Right forelimb (tissue), 1 donor: ENCODE data around the gene CKM.
"Not testable (repeated sequence)": the region's sequence is repeated elsewhere in the genome, so short reads cannot be mapped to it uniquely, and the experiment has no call there.

ENCODE experiments used
- DNase-seq: peaks from one replicate; pipeline ENCODE4 v3.0.0-alpha.2; 2018

Gene CKM

DNA sequence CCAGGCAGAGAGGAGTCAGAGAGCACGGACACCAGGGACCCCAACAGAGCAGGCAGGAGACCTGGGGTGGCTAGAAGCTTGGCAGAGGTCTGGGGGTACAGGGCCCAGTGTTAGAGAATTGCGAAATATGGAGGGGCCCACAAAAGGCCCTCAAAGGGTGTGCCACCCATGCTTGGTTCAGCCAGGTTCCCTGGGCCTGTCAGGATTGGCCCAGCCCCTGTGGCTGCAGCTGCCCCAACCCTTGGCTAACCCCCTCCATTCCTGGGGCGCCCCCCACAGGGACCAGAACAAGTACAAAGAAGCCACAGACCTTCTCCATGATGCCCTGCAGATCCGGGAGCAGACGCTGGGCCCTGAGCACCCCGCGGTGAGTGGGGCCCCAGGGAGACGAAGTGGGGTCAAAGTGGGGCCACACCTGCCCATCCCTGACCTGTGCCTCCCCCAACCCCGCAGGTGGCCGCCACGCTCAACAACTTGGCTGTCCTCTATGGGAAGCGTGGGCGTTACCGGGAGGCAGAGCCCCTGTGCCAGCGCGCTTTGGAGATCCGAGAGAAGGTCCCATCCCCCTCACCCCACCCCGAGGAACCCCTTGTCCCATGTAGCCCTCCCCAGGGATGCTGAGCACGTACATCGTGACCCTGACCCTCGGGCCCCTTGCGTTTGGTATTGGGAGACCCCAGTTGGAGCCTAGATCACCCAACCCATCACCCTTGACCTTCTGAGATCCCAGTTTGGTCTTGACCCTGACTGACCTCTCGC, 25.9 kb upstream of the CKM start:
- DNase-seq = no peak

DNA sequence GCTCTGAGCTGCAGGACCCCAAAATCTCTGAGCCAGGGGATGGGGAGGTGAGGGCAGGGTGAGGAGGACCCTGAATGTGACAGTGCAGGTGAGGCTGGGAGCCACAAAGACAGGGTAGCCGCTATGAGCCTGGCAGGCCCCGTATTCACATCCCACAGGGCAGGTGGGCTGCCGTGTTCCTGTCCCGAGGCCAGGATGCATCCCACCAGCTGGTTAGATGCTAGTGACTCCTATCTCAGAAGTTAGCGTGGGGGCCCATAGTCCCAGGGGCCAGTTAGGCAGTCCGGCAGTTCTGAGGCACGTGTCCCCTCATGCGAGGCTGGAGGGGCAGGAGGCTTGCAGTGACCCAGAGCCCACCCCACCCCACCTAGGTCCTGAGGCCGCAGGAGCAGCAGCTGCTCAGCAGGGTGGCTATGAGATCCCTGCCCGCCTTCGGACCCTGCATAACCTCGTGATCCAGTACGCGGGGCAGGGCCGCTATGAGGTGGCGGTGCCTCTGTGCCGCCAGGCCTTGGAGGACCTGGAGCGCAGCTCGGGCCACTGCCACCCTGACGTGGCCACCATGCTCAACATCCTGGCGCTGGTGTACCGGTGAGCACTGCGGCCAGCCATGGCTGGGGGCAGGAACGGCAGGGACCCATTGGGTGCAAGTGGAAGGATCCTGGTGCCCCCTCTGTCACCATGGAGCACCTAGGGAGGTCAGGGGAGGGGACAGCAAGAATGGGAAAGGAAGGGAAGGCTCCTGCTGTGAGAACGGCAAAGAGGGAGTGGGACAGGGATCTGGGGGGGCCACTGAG, 25.1 kb upstream of the CKM start:
- DNase-seq = no peak

DNA sequence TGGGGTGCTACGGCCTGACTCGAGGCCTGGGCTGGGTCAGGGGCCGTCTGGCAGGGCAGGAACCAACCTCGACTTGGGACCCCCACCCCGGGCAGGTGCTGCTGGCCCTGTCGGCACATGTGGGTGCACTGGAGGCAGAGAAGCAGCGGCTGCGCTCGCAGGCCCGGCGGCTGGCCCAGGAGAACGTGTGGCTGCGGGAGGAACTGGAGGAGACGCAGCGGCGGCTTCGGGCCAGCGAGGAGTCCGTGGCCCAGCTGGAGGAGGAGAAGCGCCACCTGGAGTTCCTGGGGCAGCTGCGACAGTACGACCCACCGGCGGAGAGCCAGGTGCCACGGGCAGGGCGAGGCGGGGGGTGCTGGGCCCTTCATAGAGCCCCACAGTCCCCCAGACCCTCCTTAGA, 23.8 kb upstream of the CKM start:
- DNase-seq = no peak

DNA sequence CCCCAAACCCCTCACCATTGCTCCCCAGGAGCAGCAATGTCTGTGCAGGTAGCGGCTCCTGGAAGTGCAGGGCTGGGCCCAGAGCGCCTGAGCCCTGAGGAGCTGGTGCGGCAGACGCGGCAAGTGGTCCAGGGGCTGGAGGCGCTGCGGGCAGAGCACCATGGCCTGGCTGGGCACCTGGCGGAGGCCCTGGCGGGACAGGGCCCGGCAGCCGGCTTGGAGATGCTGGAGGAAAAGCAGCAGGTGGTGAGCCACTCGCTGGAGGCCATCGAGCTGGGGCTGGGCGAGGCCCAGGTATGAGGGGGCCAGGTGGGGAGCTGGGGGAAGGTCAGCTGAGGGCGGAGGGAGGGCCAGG, 22.8 kb upstream of the CKM start:
- DNase-seq = no peak

DNA sequence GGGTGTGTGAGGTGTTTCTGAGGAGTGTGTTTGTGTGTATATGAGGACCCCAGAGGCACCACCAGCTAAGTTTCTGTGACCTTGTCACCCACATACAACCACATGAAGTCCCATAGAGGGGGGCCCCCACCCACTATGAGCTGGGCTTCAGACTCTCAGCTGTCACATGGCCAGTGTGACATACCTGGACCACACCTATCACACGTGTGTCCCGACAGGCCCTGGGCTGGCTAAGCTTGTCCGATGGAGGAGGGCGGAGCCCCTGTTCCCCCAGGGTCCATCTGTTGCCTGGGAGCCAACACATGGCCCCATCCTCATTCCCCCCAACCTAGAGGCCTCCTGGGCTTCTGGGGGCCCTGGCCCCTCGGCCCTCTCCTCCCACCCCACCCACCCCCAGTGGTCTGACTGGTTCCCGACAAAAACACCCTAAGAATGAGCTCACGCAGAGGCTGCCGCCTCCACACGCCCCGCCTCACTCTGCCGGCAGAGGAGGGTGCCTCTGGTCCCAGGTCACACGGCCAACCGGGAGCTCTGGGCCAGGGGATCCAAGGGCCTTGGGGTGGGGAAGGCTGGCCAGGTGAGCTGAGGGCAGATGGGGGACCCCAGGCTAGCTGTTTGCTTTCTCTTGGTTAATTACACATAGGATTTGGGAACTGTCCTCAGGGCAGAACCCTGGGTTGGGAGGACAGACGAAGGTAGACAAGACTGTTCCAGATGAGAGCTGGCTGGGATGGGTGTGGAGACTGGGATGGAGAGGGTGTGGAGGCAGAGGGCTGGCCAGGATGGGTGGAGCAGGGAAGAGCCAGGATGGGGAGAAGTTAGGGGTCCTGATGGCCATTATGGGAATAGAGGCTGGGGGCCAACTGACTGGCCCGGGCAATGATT, 22.2 kb upstream of the CKM start:
- no peak for DNase-seq

DNA sequence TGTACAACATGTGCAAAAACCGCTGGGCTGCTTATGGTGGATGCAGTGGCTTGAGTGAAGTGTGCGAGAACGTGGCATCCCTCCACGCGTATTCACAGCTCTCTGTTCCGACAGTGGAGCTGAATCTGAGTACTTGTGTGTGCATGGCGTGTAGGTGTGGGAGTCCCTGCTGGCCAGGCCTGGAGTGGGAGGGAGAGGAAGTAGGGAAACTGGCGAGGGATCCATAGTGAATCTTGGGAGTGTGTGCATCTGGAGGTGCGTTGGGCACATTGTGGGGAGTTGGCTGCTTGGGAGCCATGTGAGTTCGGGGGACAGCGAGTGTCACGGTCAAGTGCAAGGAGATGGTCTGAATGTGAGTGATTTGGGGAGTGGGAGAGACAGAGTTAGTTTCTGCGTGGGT, 20.2 kb upstream of the CKM start:
- DNase-seq = no peak

DNA sequence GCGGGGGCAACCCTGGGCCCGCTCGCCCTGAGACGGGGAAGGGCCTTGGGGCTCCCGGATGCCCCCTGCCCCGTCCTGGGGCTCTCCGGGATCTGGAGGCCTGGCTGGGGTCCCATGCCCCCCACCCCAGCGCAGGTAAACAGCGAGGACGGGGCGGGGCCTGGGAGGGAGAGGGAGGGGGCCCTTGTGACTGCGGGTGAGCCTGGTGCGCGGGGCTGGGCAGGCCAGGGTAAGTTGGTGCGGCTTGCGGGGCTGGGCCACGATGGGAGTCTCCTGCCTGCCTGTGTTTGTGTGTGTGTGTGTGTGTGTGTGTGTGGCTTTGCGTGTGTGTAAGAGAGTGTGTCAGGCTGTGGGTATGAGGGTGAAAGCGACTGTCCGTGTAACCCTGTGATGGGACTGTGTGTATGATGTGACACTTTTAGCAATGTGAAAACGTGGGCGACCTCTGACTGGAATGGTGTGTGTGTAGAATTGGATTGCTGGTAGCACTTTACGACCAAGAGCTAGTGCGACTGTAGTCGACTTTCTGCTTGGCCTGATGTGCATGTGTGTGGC, 18.3 kb upstream of the CKM start:
- no peak for DNase-seq

DNA sequence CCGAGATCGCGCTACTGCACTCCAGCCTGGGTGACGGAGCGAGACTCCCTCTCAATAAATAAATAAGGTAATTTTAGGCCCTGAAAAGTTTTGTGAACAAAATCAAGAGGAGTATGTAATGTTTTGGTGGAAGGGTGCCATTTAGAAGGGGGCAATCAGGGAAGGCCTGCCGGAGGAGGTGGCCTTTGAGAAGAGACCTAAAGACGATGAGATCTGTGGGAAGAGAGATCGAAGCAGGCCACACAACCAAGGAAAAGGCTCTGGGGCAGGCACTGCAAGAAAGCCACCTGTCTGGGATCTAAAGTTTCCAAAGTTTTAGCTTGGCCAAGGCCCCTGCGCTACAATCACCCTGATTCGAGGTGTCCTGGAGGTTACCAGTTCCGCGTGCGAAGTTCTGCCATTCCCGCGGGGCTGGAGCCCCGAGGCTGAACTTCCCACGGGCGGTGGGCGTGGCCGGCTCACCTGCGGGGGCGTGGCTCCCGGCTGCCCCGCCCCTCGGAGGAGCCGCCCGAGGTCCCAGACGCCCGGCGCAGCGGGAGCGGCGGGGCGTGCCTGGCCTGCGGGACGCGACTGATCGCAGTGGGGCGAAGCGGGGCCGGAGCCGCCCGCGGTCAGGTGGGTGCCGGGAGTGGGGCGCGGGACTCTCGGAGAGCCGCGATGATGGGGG, 17.7 kb upstream of the CKM start, which contains the start of gene KLC3:
Gene KLC3, plus strand, starts transcription at position 519 of the 667 bp plus-strand sequence. CDS start 4,792 bp downstream, outside the sequence.
- DNase-seq = no peak

DNA sequence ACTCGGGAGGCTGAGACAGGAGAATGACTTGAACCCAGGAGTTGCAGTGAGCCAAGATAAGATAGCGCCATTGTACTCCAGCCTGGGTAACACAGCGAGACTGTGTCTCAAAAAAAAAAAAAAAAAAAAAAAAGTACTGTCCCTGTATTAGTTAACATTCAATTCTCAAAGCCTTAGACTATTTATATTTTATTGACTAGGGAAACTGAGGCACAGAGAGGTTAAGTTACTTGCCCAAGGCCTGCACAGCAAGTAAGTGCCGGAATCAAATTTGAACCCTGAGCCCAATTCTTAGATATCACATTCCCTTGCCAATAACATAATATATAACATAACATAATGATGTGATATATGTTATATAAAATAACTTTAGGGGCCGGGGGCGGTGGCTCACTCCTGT, 17.0 kb upstream of the CKM start:
- no peak for DNase-seq

DNA sequence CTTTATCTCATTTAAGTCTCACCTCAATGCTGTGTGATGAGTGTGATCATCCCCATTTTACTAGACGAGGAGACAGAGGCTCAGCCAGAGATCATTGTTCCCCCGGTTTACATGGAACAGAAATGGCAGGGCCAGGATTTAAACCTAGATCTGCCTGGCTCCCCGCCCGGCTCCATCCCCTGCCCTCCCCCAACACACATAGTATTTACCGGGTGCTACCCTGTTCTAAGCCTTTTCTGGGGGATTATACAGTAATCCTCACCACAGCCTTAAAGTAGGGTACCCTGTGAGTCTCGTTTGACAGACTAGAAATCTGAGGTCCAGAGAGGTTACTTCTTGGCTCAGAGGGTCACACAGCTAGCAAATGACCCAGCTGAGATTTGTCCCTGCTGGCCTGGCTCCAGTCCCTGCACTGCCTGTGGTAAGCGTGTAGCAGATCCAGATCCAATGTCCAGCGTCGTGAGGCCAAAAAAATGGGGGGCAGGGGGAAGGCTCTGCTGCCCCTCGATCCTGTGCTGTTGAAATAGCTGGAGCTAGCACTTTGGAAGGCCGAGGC, 14.1 kb upstream of the CKM start:
- no peak for DNase-seq

DNA sequence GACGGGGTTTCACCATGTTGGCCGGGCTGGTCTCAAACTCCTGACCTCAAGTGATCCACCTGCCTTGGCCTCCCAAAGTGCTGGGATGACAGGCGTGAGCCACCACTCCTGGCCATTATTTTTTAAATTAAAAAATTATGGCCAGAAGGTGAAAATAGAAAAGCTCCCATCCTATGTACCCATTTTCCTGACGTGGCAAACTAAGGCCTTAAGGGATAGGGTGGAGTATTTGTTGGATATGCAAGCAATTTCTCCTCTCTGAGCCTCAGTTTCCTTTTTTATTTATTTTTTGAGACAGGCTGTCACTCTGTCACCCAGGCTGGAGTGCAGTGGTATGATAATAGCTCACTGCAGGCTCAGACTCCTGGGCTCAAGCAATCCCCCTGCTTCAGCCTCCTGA, 12.2 kb upstream of the CKM start:
- not testable (repeated sequence) for DNase-seq

DNA sequence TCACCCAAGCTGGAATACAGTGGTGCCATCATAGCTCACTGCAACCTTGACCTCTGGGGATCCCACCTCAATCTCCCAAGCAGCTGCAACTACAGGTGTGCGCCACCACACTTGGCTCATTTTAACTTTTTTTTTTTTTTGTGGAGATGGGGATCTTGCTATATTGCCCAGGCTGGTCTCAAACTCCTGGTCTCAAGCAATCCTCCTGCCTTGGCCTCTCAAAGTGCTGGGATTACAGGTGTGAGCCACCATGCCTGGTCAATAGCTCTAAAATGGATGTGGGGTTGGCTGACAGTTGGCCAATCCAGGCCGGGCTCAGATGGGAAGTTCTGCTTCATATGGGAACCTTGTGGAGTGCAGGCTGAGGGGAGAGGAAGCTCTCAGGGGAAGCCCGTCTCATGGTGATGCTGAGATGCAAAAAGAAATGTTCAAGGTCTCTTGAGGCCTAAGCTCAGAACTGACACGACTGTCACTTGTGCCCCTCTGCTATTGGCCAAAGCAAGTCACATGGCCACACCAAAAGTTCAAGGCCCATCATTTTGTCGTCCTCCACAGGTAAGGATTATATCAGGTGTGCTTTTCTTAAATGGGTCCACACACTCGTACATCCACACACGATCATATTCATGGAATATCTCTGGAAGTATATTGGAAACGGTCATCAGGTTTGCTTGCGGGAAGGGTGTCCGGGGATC, 11.1 kb upstream of the CKM start:
- no peak for DNase-seq

DNA sequence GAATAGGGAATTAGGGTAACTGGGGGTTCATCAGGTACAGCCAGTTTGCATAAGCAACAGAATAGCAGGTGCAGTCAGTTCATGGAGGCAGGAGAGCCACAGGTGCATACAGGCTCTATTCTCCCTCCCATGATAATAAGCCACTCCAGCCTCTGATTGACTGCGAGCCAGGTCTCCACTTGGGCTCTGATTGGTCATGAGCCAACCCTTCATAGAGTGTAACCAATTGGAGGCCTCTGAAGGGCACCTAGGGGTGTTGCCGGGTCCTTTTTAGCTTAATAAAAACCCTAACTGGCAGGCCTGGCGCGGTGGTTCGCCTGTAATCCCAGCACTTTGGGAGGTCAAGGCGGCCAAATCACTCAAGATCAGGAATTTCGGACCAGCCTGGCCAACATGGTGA, 8.7 kb upstream of the CKM start:
- no peak for DNase-seq

DNA sequence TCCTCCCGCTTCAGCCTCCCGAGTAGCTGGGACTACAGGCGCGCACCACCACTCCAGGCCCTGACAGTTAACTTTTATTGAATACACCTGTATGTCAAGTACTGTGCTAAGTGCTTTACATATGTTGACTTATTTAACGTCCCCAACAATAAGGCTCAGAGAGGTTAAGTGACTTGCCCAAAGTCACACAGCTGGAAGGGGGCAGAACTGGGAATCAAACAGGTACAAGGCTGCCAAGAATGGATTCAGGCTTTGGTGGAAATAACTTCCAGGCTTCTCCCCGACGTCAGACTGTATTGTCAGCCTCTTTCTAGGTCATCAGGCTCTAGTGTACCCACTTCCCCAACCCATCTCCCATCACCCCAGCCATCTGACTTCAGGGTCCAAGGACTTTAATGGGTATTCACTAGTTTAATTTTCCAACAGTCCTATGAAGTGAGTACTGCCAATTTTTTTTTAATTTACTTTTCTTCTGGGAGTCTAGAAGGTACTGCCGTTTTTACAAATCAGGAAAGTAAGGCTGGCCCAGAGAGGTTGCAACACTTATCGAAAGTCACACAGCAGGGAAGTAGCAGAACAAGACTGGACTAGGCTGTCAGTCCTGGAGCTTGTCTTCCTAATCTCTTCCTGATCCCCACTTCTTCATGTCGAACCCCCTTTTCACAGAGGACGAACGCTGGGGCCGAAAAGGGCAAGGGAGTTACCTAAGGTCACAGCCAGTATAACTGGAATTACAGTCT, 4.9 kb upstream of the CKM start:
- DNase-seq = no peak

DNA sequence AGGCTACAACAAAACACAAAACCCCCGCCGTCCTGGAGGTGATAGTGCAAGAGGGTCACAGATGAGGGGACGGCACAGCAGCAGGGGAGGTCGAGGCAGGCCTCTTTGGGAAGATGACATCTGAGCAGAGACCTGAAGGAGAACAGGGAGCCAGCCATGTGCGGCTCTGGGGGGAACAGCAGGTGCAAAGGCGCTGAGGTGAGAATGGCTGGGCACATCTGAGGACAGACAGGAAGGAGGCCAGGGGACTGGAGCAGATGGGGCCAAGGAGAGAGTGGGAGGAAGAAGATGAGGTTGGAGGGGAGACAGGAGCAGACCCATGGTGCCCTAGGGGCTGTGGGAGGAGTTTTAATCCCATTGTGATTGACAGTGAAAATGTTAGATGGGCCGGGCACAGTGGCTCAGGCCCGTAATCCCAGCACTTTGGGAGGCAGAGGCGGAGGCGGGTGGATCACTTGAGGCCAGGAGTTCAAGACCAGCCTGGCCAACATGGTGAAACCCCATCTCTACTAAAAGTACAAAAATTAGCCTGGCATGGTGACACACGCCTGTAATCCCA, 1.8 kb upstream of the CKM start:
- no peak for DNase-seq

DNA sequence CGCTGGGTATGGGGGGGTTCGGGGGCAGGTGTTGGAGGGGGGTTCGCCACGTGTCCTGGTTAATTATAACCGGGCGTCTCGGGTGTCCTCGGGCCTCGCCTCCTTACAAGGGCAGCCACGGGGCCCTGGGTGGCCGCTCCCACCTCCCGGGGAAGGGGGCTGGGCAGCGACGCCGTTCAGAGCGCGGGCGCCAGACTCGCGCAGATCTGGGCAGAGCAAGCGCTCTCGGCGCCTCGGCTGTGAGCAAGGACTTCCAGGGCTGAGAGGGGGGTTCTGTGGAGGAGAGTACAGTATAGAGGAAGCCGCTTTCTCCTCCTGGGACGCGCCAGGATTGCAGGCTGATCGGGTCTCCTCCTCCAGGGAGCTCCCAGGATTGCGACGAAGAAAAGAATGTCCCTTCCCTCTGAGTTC, 1.0 kb upstream of the CKM start:
- no peak for DNase-seq

DNA sequence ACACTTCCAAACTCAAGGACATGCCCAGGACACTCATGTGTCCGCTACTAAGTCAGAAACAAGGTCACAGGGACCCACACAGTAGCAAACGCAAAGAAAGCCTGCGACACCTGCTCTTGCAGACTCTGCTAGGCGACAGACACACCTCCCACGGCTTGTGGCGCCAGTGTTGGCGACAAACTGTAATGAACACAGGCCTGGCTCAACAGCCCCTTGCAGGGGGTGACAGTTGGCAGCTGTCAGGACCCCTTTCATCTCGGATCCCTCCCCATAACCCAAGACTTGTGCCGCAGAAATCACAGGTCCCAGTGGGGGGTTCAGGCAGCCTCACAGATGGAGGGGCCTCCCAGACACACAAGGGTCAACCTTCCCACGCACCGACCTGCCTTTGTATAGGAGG, 364 bp downstream of the CKM start:
- no peak for DNase-seq

DNA sequence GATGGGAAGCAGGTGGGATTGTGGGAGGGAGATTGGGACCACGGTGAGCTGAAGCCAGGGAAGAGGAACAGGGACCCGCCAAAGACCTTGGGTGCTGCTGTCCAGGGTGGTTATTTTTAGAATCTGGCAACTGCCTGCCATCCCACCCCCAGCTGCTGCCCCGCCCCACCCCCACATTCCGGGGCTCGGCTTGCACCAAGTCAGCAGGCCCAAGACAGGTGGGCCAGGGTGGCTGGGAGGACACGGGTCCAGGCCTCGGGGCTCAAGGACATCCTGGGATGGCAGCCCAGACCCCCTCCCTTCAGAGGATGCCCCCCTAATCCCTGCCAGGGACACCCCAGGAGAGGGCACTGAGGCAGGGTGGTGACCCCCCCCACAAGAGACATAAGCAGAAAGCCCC, 827 bp downstream of the CKM start:
- no peak for DNase-seq

DNA sequence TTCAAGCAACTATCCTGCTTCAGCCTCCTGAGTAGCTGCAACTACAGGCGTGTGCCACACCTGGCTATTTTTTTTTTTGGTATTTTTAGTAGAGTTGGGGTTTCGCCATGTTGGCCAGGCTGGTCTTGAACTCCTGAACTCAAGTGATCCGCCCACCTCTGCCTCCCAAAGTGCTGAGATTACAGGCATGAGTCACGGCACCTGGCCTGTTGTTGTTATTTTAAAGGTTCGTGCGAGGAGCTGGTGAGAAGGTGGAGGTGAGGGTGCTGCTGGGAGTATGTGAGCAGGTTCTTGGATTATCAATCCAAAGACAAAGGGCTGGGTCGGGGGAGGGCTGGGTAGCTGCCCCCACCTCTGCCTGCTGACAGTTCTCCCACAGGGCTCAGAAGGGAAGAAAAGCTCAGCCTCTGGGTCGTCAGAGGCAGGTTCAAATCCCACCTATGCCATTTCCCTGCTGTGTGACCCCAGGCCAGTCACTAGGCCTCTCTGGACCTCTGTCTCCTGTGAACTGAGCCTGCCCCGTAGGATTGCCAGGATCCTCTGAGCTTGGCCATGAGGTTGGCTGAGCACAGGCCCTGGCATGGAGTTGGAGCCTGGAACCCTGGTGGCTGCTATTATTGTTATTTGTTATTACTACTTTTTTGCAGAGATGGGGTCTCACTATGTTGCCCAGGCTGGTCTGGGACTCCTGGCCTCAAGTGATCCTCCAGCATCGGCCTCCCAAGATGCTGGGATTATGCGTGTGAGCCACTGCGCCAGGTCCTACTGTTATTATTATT, 1.5 kb downstream of the CKM start:
- DNase-seq = no peak

DNA sequence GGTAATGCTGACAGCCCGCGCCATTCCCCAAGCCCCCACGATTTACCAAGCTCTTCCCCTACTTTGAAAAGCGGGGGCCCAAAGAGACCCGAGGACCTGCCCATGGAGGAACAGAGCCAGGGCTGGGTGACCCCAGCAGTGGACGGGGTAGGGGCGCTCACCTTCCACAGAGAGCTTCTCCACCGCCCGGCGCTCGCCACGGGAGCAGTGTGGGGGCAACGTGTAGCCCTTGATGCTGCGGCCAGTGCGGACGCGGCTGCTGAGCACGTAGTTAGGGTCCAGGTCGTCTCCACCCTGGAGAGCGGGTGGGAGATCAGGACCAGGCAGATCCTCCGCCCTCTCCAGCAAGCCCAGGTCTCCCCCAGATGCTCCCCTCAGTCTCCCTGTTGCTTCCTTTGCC, 7.4 kb downstream of the CKM start:
- DNase-seq = no peak
